ENCODE measurements around the gene PTCD2.

Gene PTCD2

GRCh38 chr5:72319976-72320752, at the start of gene PTCD2, which contains the start of gene MRPS27:
TSS of gene PTCD2 (plus strand) at chr5:72320373. CDS start at chr5:72320383, 10 bp downstream.
TSS of gene MRPS27 (minus strand) at chr5:72320240. CDS start at chr5:72320221, 19 bp downstream.
- Histone ChIP-seq H3K4me2 (ENCODE audit: low read length) (peak within 1 kb of the TSS; percentile 91), H3K4me1 (no peaks in the 10 kb centered on the region), H3K9ac (no peak within 1 kb of the TSS), H3K4me3 (ENCODE audit: low read depth, low read length) (peak within 1 kb of the TSS; percentile 82), H3K36me3 (ENCODE audit: control insufficient read depth, insufficient read depth, low read length) (no peaks in the 10 kb centered on the region), H3K27ac (peak within 1 kb of the TSS; percentile 48), H3K79me2 (peaks cover 6% of the 10 kb centered on the region), H3K27me3 (ENCODE audit: control insufficient read depth, insufficient read depth, low read length) (no peaks in the 10 kb centered on the region), H3K9me3 (ENCODE audit: control insufficient read depth, low read length) (no peaks in the 10 kb centered on the region), H2AFZ (peak within 1 kb of the TSS; percentile 99)
- no peak for TF ChIP-seq CTCF (IDR thresholded peaks at IDR 0.05)

- no peaks in the 10 kb centered on the region for H3K36me3 ChIP-seq (ENCODE audit: control insufficient read depth, insufficient read depth, low read length)
- H3K9ac ChIP-seq, result no peak overlapping the region
- H3K4me2 ChIP-seq (ENCODE audit: low read length), result no peak overlapping the region
- peaks cover 7% of the 10 kb centered on the region for H3K4me1 ChIP-seq
- TF ChIP-seq CTCF (IDR thresholded peaks at IDR 0.05), result no peak
- no peak overlapping the region for H3K27ac ChIP-seq
- H3K79me2 ChIP-seq, result peaks cover 17% of the 10 kb centered on the region
- H3K27me3 ChIP-seq (ENCODE audit: control insufficient read depth, insufficient read depth, low read length), result no peaks in the 10 kb centered on the region
- H3K9me3 ChIP-seq (ENCODE audit: control insufficient read depth, low read length), result no peaks in the 10 kb centered on the region
- no peak overlapping the region for H3K4me3 ChIP-seq (ENCODE audit: low read depth, low read length)
- no peak overlapping the region for H2AFZ ChIP-seq
These were observed 48.5 kb upstream of the PTCD2 start for GRCh38 chr5:72271702-72272101.

GRCh38 chr5:72272398-72272797, 47.8 kb upstream of the PTCD2 start:
- no peak overlapping the region for H3K27ac ChIP-seq
- H3K9me3 ChIP-seq (ENCODE audit: control insufficient read depth, low read length), result no peaks in the 10 kb centered on the region
- H3K4me2 ChIP-seq (ENCODE audit: low read length), result no peak overlapping the region
- no peak overlapping the region for H3K4me3 ChIP-seq (ENCODE audit: low read depth, low read length)
- H3K36me3 ChIP-seq (ENCODE audit: control insufficient read depth, insufficient read depth, low read length), result no peaks in the 10 kb centered on the region
- no peak overlapping the region for H3K9ac ChIP-seq
- H3K4me1 ChIP-seq, result peaks cover 7% of the 10 kb centered on the region
- no peaks in the 10 kb centered on the region for H3K27me3 ChIP-seq (ENCODE audit: control insufficient read depth, insufficient read depth, low read length)
- no peak for TF ChIP-seq CTCF (IDR thresholded peaks at IDR 0.05)
- no peak overlapping the region for H2AFZ ChIP-seq
- H3K79me2 ChIP-seq, result peaks cover 20% of the 10 kb centered on the region

GRCh38 chr5:72273547-72273946, 46.6 kb upstream of the PTCD2 start:
- H3K79me2 ChIP-seq, result peaks cover 20% of the 10 kb centered on the region
- peaks cover 3% of the 10 kb centered on the region for H3K4me1 ChIP-seq
- H3K4me3 ChIP-seq (ENCODE audit: low read depth, low read length), result no peak overlapping the region
- H3K4me2 ChIP-seq (ENCODE audit: low read length), result no peak overlapping the region
- no peak for TF ChIP-seq CTCF (IDR thresholded peaks at IDR 0.05)
- H3K27ac ChIP-seq, result no peak overlapping the region
- no peaks in the 10 kb centered on the region for H3K36me3 ChIP-seq (ENCODE audit: control insufficient read depth, insufficient read depth, low read length)
- H3K9ac ChIP-seq, result no peak overlapping the region
- H3K9me3 ChIP-seq (ENCODE audit: control insufficient read depth, low read length), result no peaks in the 10 kb centered on the region
- H2AFZ ChIP-seq, result no peak overlapping the region
- H3K27me3 ChIP-seq (ENCODE audit: control insufficient read depth, insufficient read depth, low read length), result no peaks in the 10 kb centered on the region
